Endothelial cell of umbilical vein (primary cell): ENCODE results near the gene ZNF813. TPM values are rescaled to one million over a fixed set of nuclear protein-coding genes. Genes with fewer than 3 reads are reported as not detected.
"Not testable (repeated sequence)": the region's sequence is repeated elsewhere in the genome, so short reads cannot be mapped to it uniquely, and the experiment has no call there.

ENCODE experiments used
- BruUV-seq: library from RNA; stranded (reverse); fragments of 400-500 nt; replicated peaks from 2 replicates; lab custom pipeline; 2021; lab: Mats Ljungman, UMichigan
- CTCF ChIA-PET: fragments of 300-600, 350-600 bp; sonication (Branson Sonifier 250); formaldehyde crosslinking; loops from one replicate; lab custom pipeline; 2021; ENCODE audit warnings: antibody characterized with exemption, inconsistent platforms; lab: Charles Lee
- POLR2A ChIA-PET: fragments of 300-600, 350-600 bp; sonication (Branson Sonifier 250); formaldehyde crosslinking; loops from one replicate; lab custom pipeline; 2021; ENCODE audit warnings: antibody characterized with exemption, inconsistent platforms; lab: Charles Lee
- DNase-seq: peaks from one replicate; pipeline ENCODE4 v3.0.0-alpha.2; 2011; ENCODE audit warnings: low read depth, low spot score
- FAIRE-seq: peaks from 2 replicates; lab custom pipeline; 2011; peaks lifted over from hg19 to GRCh38; lab: Jason Lieb, UNC
- H2AFZ ChIP-seq: 2 replicates; pipeline ENCODE4 v1.6.0; 2012; ENCODE audit warnings: low read depth, low read length, control low read depth, inconsistent platforms
- H3K27ac ChIP-seq: 2 replicates; pipeline ENCODE4 v1.5.1; 2011; ENCODE audit warnings: low read depth, mild to moderate bottlenecking, control low read depth, low read length, moderate library complexity; ENCODE audit not compliant: insufficient read depth
- H3K27me3 ChIP-seq, 2 experiments: 2 replicates each; pipeline versions ENCODE4 v1.6.0 to v1.6.1; 2011; ENCODE audit warnings: low read length in 2 of 2, mixed read lengths in 1 of 2; ENCODE audit not compliant: control insufficient read depth in 2 of 2, insufficient read depth in 2 of 2
- H3K36me3 ChIP-seq, 2 experiments: 2 replicates in 1 of 2; 3 replicates in 1 of 2; pipeline ENCODE4 v1.5.1; 2011; ENCODE audit warnings: low read length in 2 of 2, mild to moderate bottlenecking in 1 of 2, moderate library complexity in 1 of 2; ENCODE audit not compliant: control insufficient read depth in 2 of 2, insufficient read depth in 2 of 2; ENCODE audit errors: extremely low read depth in 1 of 2
- H3K4me1 ChIP-seq: 3 replicates; pipeline ENCODE4 v1.5.1; 2011; ENCODE audit warnings: mild to moderate bottlenecking, low read length; ENCODE audit not compliant: control insufficient read depth, insufficient read depth; ENCODE audit errors: extremely low read depth
- H3K4me2 ChIP-seq: 2 replicates; pipeline ENCODE4 v1.6.1; 2011; ENCODE audit warnings: low read length, control low read depth, mixed read lengths; ENCODE audit not compliant: insufficient read depth
- H3K4me3 ChIP-seq, 3 experiments: fragments of 200-600 bp in 1 of 3; sonication (generic), shearing (Covaris generic) in 1 of 3; replicated peaks in 1 of 3; 2 replicates each; pipeline ENCODE4 v1.5.1; 2011 to 2016; ENCODE audit warnings: control low read depth in 3 of 3, low read length in 3 of 3, mild to moderate bottlenecking in 2 of 3, inconsistent platforms in 1 of 3, low read depth in 1 of 3, moderate library complexity in 1 of 3; ENCODE audit not compliant: insufficient read depth in 1 of 3
- H3K79me2 ChIP-seq: 2 replicates; pipeline ENCODE4 v1.6.0; 2012; ENCODE audit warnings: low read length, inconsistent platforms; ENCODE audit not compliant: control insufficient read depth, insufficient read depth
- H3K9ac ChIP-seq: replicated peaks from 2 replicates; pipeline ENCODE3; 2011; ENCODE audit warnings: low read length, control low read depth; ENCODE audit not compliant: insufficient read depth; ENCODE audit errors: extremely low read depth
- H3K9me1 ChIP-seq: replicated peaks from 3 replicates; pipeline ENCODE4 v1.6.0; 2011; ENCODE audit warnings: mild to moderate bottlenecking, low read length; ENCODE audit not compliant: control insufficient read depth, insufficient read depth; ENCODE audit errors: extremely low read depth
- H3K9me3 ChIP-seq: replicated peaks from 2 replicates; pipeline ENCODE4 v1.5.1; 2012; ENCODE audit warnings: low read length, inconsistent platforms; ENCODE audit not compliant: control insufficient read depth, insufficient read depth
- H4K20me1 ChIP-seq: replicated peaks from 2 replicates; pipeline ENCODE3; 2011; ENCODE audit warnings: mild to moderate bottlenecking, low read length; ENCODE audit not compliant: control insufficient read depth, insufficient read depth; ENCODE audit errors: extremely low read depth
- EZH2 ChIP-seq: IDR thresholded peaks from 2 replicates; pipeline ENCODE4 v1.6.1; 2012; ENCODE audit warnings: borderline replicate concordance, low read depth, mild to moderate bottlenecking, moderate library complexity, low read length, inconsistent platforms; ENCODE audit not compliant: severe bottlenecking
- FOS ChIP-seq: IDR thresholded peaks from 2 replicates; pipeline ENCODE4 v1.6.1; 2011; ENCODE audit warnings: mild to moderate bottlenecking, low read length, moderate library complexity, borderline replicate concordance; ENCODE audit not compliant: insufficient read depth
- GATA2 ChIP-seq: IDR thresholded peaks from 2 replicates; pipeline ENCODE4 v1.7.0; 2011; ENCODE audit warnings: low read depth, mild to moderate bottlenecking, moderate library complexity, mixed read lengths, low read length; ENCODE audit not compliant: insufficient read length, insufficient read depth
- JUN ChIP-seq: IDR thresholded peaks from 2 replicates; pipeline ENCODE4 v1.6.1; 2011; ENCODE audit warnings: borderline replicate concordance, low read depth; ENCODE audit not compliant: insufficient read length, insufficient read depth
- MYC ChIP-seq: IDR thresholded peaks from one replicate; pipeline ENCODE4 v1.6.1; 2011; ENCODE audit warnings: mild to moderate bottlenecking, low read depth, low read length
- POLR2A ChIP-seq: IDR thresholded peaks from 2 replicates; pipeline ENCODE4 v1.6.1; 2012; ENCODE audit warnings: low read depth, mild to moderate bottlenecking, control low read depth, low read length
- POLR2AphosphoS5 ChIP-seq: IDR thresholded peaks from 2 replicates; pipeline ENCODE4 v1.6.1; 2012; ENCODE audit warnings: low read depth, mild to moderate bottlenecking, control low read depth, low read length, moderate library complexity; ENCODE audit not compliant: insufficient read depth
- dilution Hi-C: fragments of 300-500 bp; cut with MboI; formaldehyde crosslinking; loops from one replicate; pipeline ENCODE4 v1.15.0; 2019; ENCODE audit warnings: low sequenced_read_pairs; ENCODE audit not compliant: extremely low pct_ligation_motif_present
- intact Hi-C: fragments of 100-400 bp; cut with micrococcal nuclease; formaldehyde crosslinking; loops from one replicate; pipeline ENCODE4 v1.10.0; 2022
- polyA plus RNA-seq, 4 experiments: library from polyadenylated mRNA; depleted of rRNA in 3 of 4; stranded (reverse) in 3 of 4; unstranded in 1 of 4; fragments of >200 nt; gene quantifications; 2 replicates each; pipeline versions ENCODE4 v1.2.1 to v1.2.3, GENCODE V29; 2011 to 2012; ENCODE audit warnings: missing spikeins in 1 of 4
- total RNA-seq: library from RNA; stranded (reverse); gene quantifications from 2 replicates; pipeline ENCODE4 v1.2.3, GENCODE V29; 2021
- TF ChIP-seq, protein P1 (sequence below), 2 donors: IDR thresholded peaks; 1 replicate in 1 of 2; 2 replicates in 1 of 2; pipeline ENCODE4 v1.5.1; 2011; ENCODE audit warnings: low read length in 2 of 2, mild to moderate bottlenecking in 2 of 2, moderate library complexity in 2 of 2, control low read depth in 1 of 2, inconsistent platforms in 1 of 2, low read depth in 1 of 2; ENCODE audit not compliant: insufficient read depth in 1 of 2; ENCODE audit errors: extremely low read depth in 1 of 2
- TF ChIP-seq, protein P2 (sequence below): IDR thresholded peaks from 2 replicates; pipeline ENCODE4 v1.6.1; 2011; ENCODE audit not compliant: insufficient read depth, insufficient read length

Gene ZNF813
- total and polyA plus RNA-seq, 2 donors (not counting 3 experiments of a cell fraction or from before 2014, with no cell fraction given), result 0.47 to 2.3 TPM

DNA sequence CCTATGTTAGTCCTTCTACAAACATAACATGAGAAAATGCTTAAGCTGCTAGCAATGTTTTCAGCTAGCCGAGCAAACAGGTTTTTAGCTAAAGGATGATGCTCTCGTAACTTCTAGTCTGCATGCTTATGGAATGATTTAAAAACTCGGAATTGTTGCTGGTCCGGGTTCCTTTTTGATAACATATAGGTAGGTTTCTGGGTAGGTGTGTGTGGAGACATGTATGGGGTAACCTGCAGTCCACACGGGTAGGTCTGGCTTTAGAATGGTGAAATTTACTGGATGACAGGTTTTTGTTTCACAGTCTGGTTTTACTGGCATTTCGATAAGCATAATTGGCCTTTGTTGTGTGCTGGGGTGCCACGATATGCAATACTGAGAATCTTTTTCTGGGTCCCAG is 4.4 kb downstream of the ZNF813 start:
- FAIRE-seq, result no peak
- CTCF ChIA-PET, result no interaction called here
- intact Hi-C loops (no loop called here), dilution Hi-C loops (no loop called here)
- Histone ChIP-seq H3K4me1 (peaks cover 4% of the 10 kb centered on the region), H3K4me2 (no peak overlapping the region), H3K27me3 (no peaks in the 10 kb centered on the region), H3K4me3 (no peak overlapping the region), H3K9ac (no peak overlapping the region), H3K79me2 (no peaks in the 10 kb centered on the region), H3K27ac (no peak overlapping the region), H3K36me3 (no peaks in the 10 kb centered on the region), H2AFZ (no peak overlapping the region), H3K9me1 (no peaks in the 10 kb centered on the region), H4K20me1 (no peaks in the 10 kb centered on the region), H3K9me3 (no peaks in the 10 kb centered on the region)
- no TSS peak for BruUV-seq
- TF ChIP-seq MYC (no peak), POLR2AphosphoS5 (no peak), JUN (no peak), EZH2 (no peak), POLR2A (no peak), FOS (no peak), GATA2 (no peak)
- TF ChIP-seq, protein P1, sequence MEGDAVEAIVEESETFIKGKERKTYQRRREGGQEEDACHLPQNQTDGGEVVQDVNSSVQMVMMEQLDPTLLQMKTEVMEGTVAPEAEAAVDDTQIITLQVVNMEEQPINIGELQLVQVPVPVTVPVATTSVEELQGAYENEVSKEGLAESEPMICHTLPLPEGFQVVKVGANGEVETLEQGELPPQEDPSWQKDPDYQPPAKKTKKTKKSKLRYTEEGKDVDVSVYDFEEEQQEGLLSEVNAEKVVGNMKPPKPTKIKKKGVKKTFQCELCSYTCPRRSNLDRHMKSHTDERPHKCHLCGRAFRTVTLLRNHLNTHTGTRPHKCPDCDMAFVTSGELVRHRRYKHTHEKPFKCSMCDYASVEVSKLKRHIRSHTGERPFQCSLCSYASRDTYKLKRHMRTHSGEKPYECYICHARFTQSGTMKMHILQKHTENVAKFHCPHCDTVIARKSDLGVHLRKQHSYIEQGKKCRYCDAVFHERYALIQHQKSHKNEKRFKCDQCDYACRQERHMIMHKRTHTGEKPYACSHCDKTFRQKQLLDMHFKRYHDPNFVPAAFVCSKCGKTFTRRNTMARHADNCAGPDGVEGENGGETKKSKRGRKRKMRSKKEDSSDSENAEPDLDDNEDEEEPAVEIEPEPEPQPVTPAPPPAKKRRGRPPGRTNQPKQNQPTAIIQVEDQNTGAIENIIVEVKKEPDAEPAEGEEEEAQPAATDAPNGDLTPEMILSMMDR (IDR thresholded peaks at IDR 0.05; ENCODE audit: extremely low read depth in 1 of 2, insufficient read depth in 1 of 2, low read depth in 1 of 2, low read length in 2 of 2), result no peak
- TF ChIP-seq, protein P2, sequence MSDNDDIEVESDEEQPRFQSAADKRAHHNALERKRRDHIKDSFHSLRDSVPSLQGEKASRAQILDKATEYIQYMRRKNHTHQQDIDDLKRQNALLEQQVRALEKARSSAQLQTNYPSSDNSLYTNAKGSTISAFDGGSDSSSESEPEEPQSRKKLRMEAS, result no peak
- no peak for DNase-seq
- POLR2A ChIA-PET, result no interaction called here

DNA sequence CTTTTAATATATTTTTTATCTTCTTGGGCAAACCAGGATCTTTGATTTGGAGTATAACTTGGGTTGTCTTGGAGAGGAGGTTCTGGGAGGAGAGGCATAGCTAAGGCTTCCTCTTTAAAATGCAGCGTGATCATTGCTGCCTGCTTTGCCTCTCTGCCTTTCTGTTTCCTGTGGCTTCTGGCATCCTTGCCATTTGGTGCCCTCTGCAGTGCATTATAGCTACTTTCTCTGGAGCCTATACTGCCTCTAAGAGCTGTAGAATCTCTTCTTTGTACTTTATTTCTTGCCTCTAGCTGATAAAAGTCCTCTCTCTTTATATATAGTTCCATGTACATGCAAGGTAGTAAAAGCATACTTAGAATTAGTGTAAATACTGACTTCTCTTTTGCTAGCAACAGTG is 7.3 kb downstream of the ZNF813 start:
- FAIRE-seq, H3K9ac ChIP-seq, POLR2A ChIA-PET, H3K4me2 ChIP-seq, H3K9me3 ChIP-seq, DNase-seq, H3K36me3 ChIP-seq, BruUV-seq, H3K27me3 ChIP-seq, H3K9me1 ChIP-seq, H4K20me1 ChIP-seq, dilution Hi-C loops, H3K79me2 ChIP-seq, H2AFZ ChIP-seq, H3K4me3 ChIP-seq, intact Hi-C loops, H3K27ac ChIP-seq, H3K4me1 ChIP-seq: not testable (repeated sequence)
- CTCF ChIA-PET, result interaction anchor here (1.3 kb wide), 1 partner anchor 791 kb away, joined by 3 read pairs; no protein-coding TSS in a partner anchor

DNA sequence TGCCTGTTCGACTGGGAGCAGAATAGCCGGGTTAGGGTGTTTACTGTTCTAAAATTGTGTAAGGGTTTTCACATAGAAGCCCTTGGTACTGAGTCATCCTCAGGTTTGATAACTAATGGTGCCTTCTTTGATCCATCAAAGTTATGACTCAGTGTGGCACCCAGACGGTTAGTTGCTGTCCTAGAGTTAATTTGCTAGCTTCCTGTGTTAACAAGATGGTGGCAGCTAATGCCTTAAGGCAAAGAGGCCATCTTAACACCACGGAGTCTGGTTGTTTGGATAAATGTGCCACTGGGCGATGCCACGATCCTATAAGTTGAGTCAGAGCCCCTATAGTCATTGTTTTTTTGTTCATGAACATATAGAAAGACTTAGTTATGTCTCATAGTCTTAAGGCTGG is 7.9 kb downstream of the ZNF813 start:
- H3K4me3 ChIP-seq, FAIRE-seq, H3K36me3 ChIP-seq, H2AFZ ChIP-seq, H3K79me2 ChIP-seq, H3K4me1 ChIP-seq, H3K27me3 ChIP-seq, H3K9ac ChIP-seq, dilution Hi-C loops, POLR2A ChIA-PET, H3K27ac ChIP-seq, DNase-seq, H4K20me1 ChIP-seq, H3K9me3 ChIP-seq, BruUV-seq, H3K4me2 ChIP-seq, H3K9me1 ChIP-seq, intact Hi-C loops: not testable (repeated sequence)
- CTCF ChIA-PET, result interaction anchor here (1.3 kb wide), 1 partner anchor 791 kb away, joined by 3 read pairs; no protein-coding TSS in a partner anchor
